ENCODE measurements around the gene ARHGEF17. TPM values are rescaled to one million over a fixed set of nuclear protein-coding genes. Genes with fewer than 3 reads are reported as not detected.

Gene ARHGEF17
- total and polyA plus RNA-seq, 2 of the 13 experiments (the other 11 are each of a cell fraction or from before 2014, with no cell fraction given): 10.7 to 28.8 TPM

- TF ChIP-seq CTCF (CRISPR knock-in tag; IDR thresholded peaks at IDR 0.05) (no peak), JDP2 (CRISPR knock-in tag; IDR thresholded peaks at IDR 0.05; ENCODE audit: borderline replicate concordance) (no peak), ZNF101 (CRISPR knock-in tag; IDR thresholded peaks at IDR 0.05; ENCODE audit: borderline replicate concordance, low read depth) (no peak)
These were observed 24.0 kb upstream of the ARHGEF17 start (continued) for GRCh38 chr11:73284106-73284505.

GRCh38 chr11:73285721-73286120 lies 22.4 kb upstream of the ARHGEF17 start:
- H3K9me3 ChIP-seq (ENCODE audit: low read length): no peaks in the 10 kb centered on the region
- FAIRE-seq: no peak
- no peak overlapping the region for H2AFZ ChIP-seq (ENCODE audit: low read length)
- H3K27me3 ChIP-seq (ENCODE audit: control insufficient read depth in 1 of 2, insufficient read depth in 2 of 2, low read length in 2 of 2): peaks cover 6 to 36% of the 10 kb centered on the region in 2 experiments; a peak in 4 of 5 replicates
- H3K79me2 ChIP-seq (ENCODE audit: insufficient read depth, low read length): no peaks in the 10 kb centered on the region
- CTCF ChIA-PET (ENCODE audit: low intra/inter-chr PET ratio, low total read pairs): no interaction called here
- 67% methylated on average over 1 of the region's 1 CpG for WGBS (ENCODE audit: low lambda C conversion rate)
- POLR2A ChIA-PET: no interaction called here
- TF ChIP-seq POGK (CRISPR knock-in tag; conservative IDR thresholded peaks at IDR 0.05): no peak
- no peak for TF ChIP-seq HINFP (CRISPR knock-in tag; IDR thresholded peaks at IDR 0.05; ENCODE audit: low read depth)
- TF ChIP-seq RFXAP (CRISPR knock-in tag; IDR thresholded peaks at IDR 0.05; ENCODE audit: borderline replicate concordance): no peak
- TF ChIP-seq ATF1 (CRISPR knock-in tag; IDR thresholded peaks at IDR 0.05): no peak
- TF ChIP-seq RFX1 (IDR thresholded peaks at IDR 0.05): no peak
- no peak for TF ChIP-seq ZNF317 (CRISPR knock-in tag; IDR thresholded peaks at IDR 0.05)
- TF ChIP-seq SUZ12 (IDR thresholded peaks at IDR 0.05; ENCODE audit: low read depth, low read length): no peak
- no peak for TF ChIP-seq DPF2 (CRISPR knock-in tag; IDR thresholded peaks at IDR 0.05; ENCODE audit: borderline replicate concordance, low read depth)
- no peak for TF ChIP-seq MTA3 (CRISPR knock-in tag; IDR thresholded peaks at IDR 0.05)
- TF ChIP-seq ZNF383 (CRISPR knock-in tag; IDR thresholded peaks at IDR 0.05; ENCODE audit: borderline replicate concordance): no peak
- TF ChIP-seq ZNF7 (CRISPR knock-in tag; IDR thresholded peaks at IDR 0.05): no peak
- TF ChIP-seq ZNF232 (CRISPR knock-in tag; IDR thresholded peaks at IDR 0.05; ENCODE audit: borderline replicate concordance): no peak
- TF ChIP-seq NFE2L2 (IDR thresholded peaks at IDR 0.05; ENCODE audit: low read length): no peak
- H3K4me1 ChIP-seq (ENCODE audit: insufficient read depth, low read length): peaks cover 32% of the 10 kb centered on the region
- no peak for DNase-seq (ENCODE audit: low spot score)
- H3K4me3 ChIP-seq (replicated peaks in 1 of 3; ENCODE audit: insufficient read depth in 1 of 3, low read depth in 2 of 3, low read length in 3 of 3): no peak overlapping the region
- in situ Hi-C loops (cut with HindIII; ENCODE audit: extremely low pct_ligation_motif_present, low pct_unique_long_range_greater_than_20kb): loop anchor here (5.0 kb wide), 2 partner anchors 43 to 98 kb away; no protein-coding TSS in a partner anchor
- BruUV-seq (replicated peaks): no TSS peak
- intact Hi-C loops (cut with micrococcal nuclease; ENCODE audit: unreplicated experiment): no loop called here
- no peak overlapping the region for H3K27ac ChIP-seq (ENCODE audit: extremely low read length, insufficient read depth, low read length)
- no peak for ATAC-seq
- H3K4me2 ChIP-seq (ENCODE audit: low read depth, low read length): no peak overlapping the region
- no peaks in the 10 kb centered on the region for H3K36me3 ChIP-seq (replicated peaks in 1 of 2; ENCODE audit: control insufficient read depth in 1 of 2, insufficient read depth in 2 of 2, low read length in 2 of 2)
- H4K20me1 ChIP-seq (ENCODE audit: insufficient read depth, low read length): no peaks in the 10 kb centered on the region
- H3K9ac ChIP-seq (ENCODE audit: insufficient read depth, low read depth, low read length): no peak overlapping the region

All from HepG2 (cell line).